Activated CD4-positive, CD25-positive, alpha-beta regulatory T cell treated with anti-CD3 and anti-CD28 coated beads, Interleukin-2, amount 50 U/mL, for 72 hours (primary cell): ENCODE measurements around the gene LEP.

Experiments used
- DNase-seq: peaks from one replicate; pipeline ENCODE4 v3.0.0; 2021

LEP gene

GRCh38 chr7:128240696-128241386, at the start of gene LEP:
TSS of gene LEP (plus strand) at chr7:128241278. CDS start at chr7:128252019, 10,741 bp downstream.
- no peak for DNase-seq

- DNase-seq, result peak; percentile 7
These were observed 48.5 kb upstream of the LEP start for GRCh38 chr7:128192497-128193142.

GRCh38 chr7:128194533-128195282, 46.4 kb upstream of the LEP start:
- no peak for DNase-seq

- DNase-seq, result peak; percentile 5
These were observed 43.5 kb upstream of the LEP start for GRCh38 chr7:128197589-128197988.

DNA sequence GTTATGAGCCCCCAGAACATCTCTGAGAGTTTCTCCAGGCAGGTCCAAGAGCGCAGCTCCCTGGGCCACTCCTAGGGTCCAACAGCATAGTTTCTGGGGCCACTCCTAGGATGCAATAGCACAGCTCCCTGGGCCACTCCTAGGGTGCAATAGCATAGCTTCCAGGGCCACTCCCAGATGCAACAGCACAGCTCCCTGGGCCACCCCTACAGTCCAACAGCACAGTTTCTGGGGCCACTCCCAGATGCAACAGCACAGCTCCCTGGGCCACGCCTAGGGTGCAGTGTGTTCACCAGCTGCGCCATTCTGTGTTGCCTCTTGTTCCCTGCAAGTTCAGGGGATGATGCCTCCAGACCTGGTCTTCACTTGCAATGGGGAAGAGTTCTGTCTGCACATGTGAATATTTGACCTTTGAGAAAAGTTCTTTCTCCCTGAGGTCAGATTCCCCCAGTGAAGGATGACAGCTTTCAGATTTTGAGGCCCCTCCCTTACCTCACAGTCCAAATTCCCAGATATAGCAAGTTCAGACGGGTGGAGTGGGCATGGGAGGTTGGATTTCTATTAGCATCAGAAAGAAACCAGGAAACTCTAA, 43.0 kb upstream of the LEP start:
- DNase-seq, result peak; percentile 18

DNA sequence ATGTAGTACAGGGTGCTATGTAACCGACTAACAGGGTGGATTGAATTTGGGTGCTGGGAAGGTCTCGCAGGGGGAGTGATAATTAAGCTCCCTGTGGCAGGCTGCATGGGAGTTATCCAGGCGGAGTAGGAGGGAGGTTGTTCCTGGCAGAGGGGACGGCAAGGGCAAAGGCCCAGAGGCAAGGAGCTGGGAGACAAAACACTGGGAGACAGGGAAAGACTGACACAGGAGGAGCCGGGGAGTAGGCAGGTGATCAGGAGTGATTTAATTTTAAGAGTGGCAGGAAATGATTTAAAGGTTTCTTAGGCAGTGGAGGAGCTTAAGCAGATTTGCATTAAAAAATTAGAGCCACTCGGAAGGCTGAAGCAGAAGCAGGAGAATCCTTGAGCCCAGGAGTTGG, 40.7 kb upstream of the LEP start:
- peak; percentile 24 for DNase-seq

GRCh38 chr7:128201067-128201689, 39.9 kb upstream of the LEP start:
- peak; percentile 30 for DNase-seq

GRCh38 chr7:128201690-128202085, 39.4 kb upstream of the LEP start:
- DNase-seq, result no peak

GRCh38 chr7:128202287-128202957, 38.7 kb upstream of the LEP start:
- DNase-seq, result no peak

GRCh38 chr7:128203047-128203491, 38.0 kb upstream of the LEP start:
- no peak for DNase-seq

DNA sequence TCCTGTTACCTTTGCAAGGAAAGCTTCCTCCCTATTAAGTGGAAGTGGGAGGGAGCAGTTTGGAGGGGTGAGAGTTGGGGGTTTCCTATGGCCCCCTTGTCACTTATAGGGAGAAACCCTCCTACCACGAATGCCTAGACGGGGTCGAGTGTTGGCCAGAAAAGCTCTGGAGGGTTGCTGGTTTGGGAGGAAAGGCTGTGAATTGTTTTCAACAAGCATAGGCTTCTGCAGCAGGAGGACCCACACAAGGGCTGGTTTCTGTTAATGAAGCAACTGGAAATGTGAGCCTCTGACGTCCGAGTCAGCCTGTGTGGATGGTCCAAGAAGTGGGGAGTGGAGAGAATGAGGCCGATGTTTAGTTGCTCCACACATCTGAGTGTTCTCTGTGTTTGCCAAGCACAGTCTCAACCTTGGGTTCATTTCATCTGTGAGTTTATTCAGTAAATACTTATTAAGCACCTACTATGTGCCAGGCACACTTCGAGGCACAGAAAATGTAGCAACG, 37.3 kb upstream of the LEP start:
- no peak for DNase-seq

- no peak for DNase-seq
These were observed 36.6 kb upstream of the LEP start for GRCh38 chr7:128204455-128204854.

GRCh38 chr7:128205068-128205467, 36.0 kb upstream of the LEP start:
- DNase-seq, result no peak

GRCh38 chr7:128206017-128206746, 34.9 kb upstream of the LEP start:
- peak; percentile 19 for DNase-seq

DNA sequence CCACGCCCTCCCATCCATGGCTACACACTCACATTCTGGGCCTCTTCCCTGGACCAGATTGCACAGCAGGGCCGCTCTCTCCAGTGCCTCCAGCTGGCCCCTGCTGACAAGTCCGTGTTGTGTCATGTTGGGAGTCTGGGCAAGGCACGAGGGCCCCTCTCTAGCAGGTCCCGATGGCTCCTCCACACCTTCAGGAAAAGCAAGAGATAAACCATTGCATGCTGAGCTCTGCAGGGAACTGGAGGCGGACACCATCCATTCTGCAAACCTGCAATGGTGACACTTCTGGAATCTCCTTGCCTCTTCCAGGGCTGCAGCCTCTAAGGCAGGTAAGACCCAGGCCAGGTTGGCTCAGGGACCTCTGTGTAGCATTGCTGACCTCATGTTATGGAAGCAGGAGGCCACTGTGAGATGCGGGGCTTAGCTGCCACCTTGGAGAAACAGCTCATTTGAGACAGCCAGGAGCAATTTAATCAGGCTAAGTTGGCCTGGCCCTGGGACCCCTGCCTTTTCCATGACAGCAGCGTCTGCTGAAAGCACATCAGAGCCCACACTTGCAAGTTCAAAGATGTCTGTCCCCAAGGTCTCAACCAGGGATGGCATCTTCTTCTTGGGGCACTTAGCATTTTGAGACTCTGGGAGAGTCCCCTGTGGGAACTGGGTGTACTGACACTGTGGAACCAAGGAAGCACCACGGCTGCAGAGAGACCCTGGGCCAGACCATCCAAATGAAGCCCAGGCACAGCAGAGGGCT, 34.2 kb upstream of the LEP start:
- peak; percentile 17 for DNase-seq

- no peak for DNase-seq
These were observed 33.5 kb upstream of the LEP start for GRCh38 chr7:128207609-128208008.

DNA sequence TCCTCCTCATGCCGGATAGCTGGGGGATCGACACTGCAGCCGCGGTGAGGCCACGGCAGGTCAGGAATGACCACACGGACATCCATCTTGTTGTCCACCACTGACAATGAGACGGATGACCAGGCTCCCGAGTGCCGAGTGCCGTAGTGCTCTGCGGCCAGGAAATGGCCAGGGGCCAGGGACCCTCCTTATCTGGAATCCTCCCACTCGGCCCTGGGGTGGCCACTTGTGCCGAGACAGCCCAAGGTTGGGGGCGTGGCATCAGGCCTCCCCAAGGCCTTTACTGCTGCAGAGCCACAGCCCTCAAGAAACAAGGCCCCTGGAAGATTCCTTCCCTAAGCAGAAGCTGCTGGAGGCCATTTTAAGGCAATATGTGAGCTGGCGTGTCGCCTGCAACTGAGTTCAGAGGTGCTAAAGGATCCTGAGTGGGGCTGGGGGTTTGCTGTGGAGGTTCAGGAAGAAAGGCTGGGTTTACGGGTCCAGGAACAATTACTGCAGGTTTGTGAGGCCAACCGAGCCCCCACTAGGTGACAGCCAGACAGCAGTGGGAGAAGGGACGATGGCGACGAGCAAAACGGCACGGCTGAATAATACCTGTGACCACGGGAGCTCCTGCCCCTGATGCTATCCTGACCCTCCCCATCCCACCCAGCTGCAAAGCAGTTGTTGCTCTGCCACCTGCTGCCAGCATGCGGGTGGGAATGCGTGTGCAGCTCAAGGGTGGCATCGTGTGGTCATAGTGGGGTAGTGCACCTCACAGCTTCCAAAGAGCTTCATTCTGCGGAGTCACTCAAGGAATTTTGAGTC, 31.6 kb upstream of the LEP start:
- DNase-seq, result peak; percentile 62

GRCh38 chr7:128210036-128210347, 31.1 kb upstream of the LEP start:
- DNase-seq, result no peak

DNA sequence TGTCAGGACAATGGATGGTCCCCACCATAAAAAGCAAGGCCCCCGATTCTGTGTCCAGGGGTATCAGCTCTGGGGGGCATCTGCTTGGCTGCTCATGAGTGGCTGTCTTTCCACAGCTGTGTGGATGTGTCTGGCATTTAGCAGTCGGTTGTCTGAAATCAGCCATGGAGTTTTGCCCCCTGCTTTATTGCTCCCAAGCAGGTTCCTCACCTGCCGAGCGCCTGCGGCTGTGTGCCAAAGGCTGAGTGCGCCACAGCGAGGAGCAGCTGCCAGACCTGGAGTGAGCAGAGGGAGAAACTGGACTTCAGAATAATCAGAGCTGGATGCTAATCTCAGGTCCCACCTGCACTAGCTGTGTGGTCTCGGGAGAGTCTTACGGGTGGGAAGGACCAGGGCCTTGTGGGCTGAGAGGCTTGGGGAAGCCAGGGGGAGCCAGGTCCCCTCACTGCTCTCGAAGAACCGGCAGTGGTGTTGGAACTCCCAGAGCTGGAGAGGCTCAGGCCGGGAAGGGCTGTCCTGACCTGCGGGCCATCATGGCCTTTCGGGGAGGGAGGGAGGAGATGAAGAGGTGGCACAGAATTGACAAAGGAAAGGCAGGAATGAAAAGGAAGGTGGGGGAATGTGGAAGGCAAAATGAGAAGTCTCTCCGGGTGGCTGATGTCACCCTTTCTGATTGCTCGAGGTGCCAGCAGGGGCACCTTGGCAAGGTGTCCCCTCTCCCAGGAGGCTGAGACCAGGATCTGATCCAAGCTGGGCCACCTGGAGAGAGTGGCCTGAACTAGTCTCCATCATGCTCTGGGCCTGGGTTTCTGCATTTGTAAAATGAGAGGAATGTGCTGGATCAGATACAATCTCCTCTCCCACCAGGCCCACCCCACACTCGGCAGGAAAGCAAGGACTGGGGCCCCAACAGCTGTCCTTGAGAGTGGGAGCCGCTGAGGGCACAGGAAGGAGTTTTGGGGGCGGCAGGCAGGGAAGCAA, 30.2 kb upstream of the LEP start:
- DNase-seq, result no peak
